ENCODE data around the gene PKIB. TPM values are rescaled to one million over a fixed set of nuclear protein-coding genes. Genes with fewer than 3 reads are reported as not detected.

The PKIB gene
- total RNA-seq (1 to 10 TPM in 1 of 2 donors, not detected in 1; 1.2 TPM), total RNA-seq (0 to 0.23 reads per million in 2 donors)

GRCh38 chr6:122609881-122610689, at the start of gene PKIB:
Gene PKIB (plus strand): TSS chr6:122610405. CDS start chr6:122717795, 107,390 bp downstream.
- Mint-ChIP-seq H3K36me3 (ENCODE audit: low read depth) (no peaks in the 10 kb centered on the region), H3K4me3 (peak within 1 kb of the TSS; percentile 95), H3K4me1 (peaks cover 7% of the 10 kb centered on the region), H3K27ac (no peak within 1 kb of the TSS), H3K27me3 (peaks cover 34% of the 10 kb centered on the region)
- ATAC-seq (peak; percentile 90), DNase-seq (peak in 1 of 3 donors; percentile 19)
- H3K9me3 ChIP-seq (ENCODE audit: control insufficient read depth, low read length, poor library complexity, severe bottlenecking) = no peaks in the 10 kb centered on the region

- no peak overlapping the region for H3K27ac Mint-ChIP-seq
- no peaks in the 10 kb centered on the region for H3K4me1 Mint-ChIP-seq
- no peaks in the 10 kb centered on the region for H3K36me3 Mint-ChIP-seq (ENCODE audit: low read depth)
- no peak overlapping the region for H3K4me3 Mint-ChIP-seq
- no peak for DNase-seq
- ATAC-seq = no peak
- H3K9me3 ChIP-seq (ENCODE audit: control insufficient read depth, low read length, poor library complexity, severe bottlenecking) = no peaks in the 10 kb centered on the region
- no peaks in the 10 kb centered on the region for H3K27me3 Mint-ChIP-seq
Measured at GRCh38 chr6:122563364-122564052, 46.7 kb upstream of the PKIB start.

GRCh38 chr6:122564230-122564629, 46.0 kb upstream of the PKIB start:
- no peaks in the 10 kb centered on the region for H3K9me3 ChIP-seq (ENCODE audit: control insufficient read depth, low read length, poor library complexity, severe bottlenecking)
- H3K27me3 Mint-ChIP-seq = peaks cover 3% of the 10 kb centered on the region
- H3K27ac Mint-ChIP-seq = no peak overlapping the region
- no peak overlapping the region for H3K4me3 Mint-ChIP-seq
- no peaks in the 10 kb centered on the region for H3K4me1 Mint-ChIP-seq
- DNase-seq = no peak
- no peak for ATAC-seq
- H3K36me3 Mint-ChIP-seq (ENCODE audit: low read depth) = no peaks in the 10 kb centered on the region

- no peaks in the 10 kb centered on the region for H3K4me1 Mint-ChIP-seq
- no peak for ATAC-seq
- no peaks in the 10 kb centered on the region for H3K9me3 ChIP-seq (ENCODE audit: control insufficient read depth, low read length, poor library complexity, severe bottlenecking)
Measured at GRCh38 chr6:122565708-122566107, 44.5 kb upstream of the PKIB start.

GRCh38 chr6:122567034-122567433, 43.2 kb upstream of the PKIB start:
- ATAC-seq (no peak), DNase-seq (no peak)
- H3K4me1 Mint-ChIP-seq = no peaks in the 10 kb centered on the region
- H3K9me3 ChIP-seq (ENCODE audit: control insufficient read depth, low read length, poor library complexity, severe bottlenecking) = no peaks in the 10 kb centered on the region
- H3K27ac Mint-ChIP-seq = no peak overlapping the region
- H3K36me3 Mint-ChIP-seq (ENCODE audit: low read depth) = no peaks in the 10 kb centered on the region
- H3K27me3 Mint-ChIP-seq = peaks cover 6% of the 10 kb centered on the region
- no peak overlapping the region for H3K4me3 Mint-ChIP-seq

More at GRCh38 chr6:122565708-122566107, 44.5 kb upstream of the PKIB start:
- peaks cover 6% of the 10 kb centered on the region for H3K27me3 Mint-ChIP-seq
- no peak overlapping the region for H3K4me3 Mint-ChIP-seq
- no peak overlapping the region for H3K27ac Mint-ChIP-seq
- no peaks in the 10 kb centered on the region for H3K36me3 Mint-ChIP-seq (ENCODE audit: low read depth)
- DNase-seq = no peak

- H3K4me1 Mint-ChIP-seq = no peaks in the 10 kb centered on the region
- ATAC-seq (no peak), DNase-seq (no peak)
- H3K27me3 Mint-ChIP-seq = peaks cover 6% of the 10 kb centered on the region
- H3K36me3 Mint-ChIP-seq (ENCODE audit: low read depth) = no peaks in the 10 kb centered on the region
- no peak overlapping the region for H3K4me3 Mint-ChIP-seq
- H3K9me3 ChIP-seq (ENCODE audit: control insufficient read depth, low read length, poor library complexity, severe bottlenecking) = no peaks in the 10 kb centered on the region
- no peak overlapping the region for H3K27ac Mint-ChIP-seq
Measured at GRCh38 chr6:122568350-122568749, 41.9 kb upstream of the PKIB start.

- Mint-ChIP-seq H3K27ac (no peak overlapping the region), H3K36me3 (ENCODE audit: low read depth) (no peaks in the 10 kb centered on the region), H3K4me1 (no peaks in the 10 kb centered on the region), H3K27me3 (peaks cover 6% of the 10 kb centered on the region), H3K4me3 (no peak overlapping the region)
- ATAC-seq = no peak
- H3K9me3 ChIP-seq (ENCODE audit: control insufficient read depth, low read length, poor library complexity, severe bottlenecking) = no peaks in the 10 kb centered on the region
- no peak for DNase-seq
Measured at GRCh38 chr6:122568797-122569221, 41.4 kb upstream of the PKIB start.

- Mint-ChIP-seq H3K36me3 (ENCODE audit: low read depth) (no peaks in the 10 kb centered on the region), H3K27ac (no peak overlapping the region), H3K4me1 (no peaks in the 10 kb centered on the region), H3K4me3 (no peak overlapping the region), H3K27me3 (peaks cover 6% of the 10 kb centered on the region)
- ATAC-seq (no peak), DNase-seq (no peak)
- no peaks in the 10 kb centered on the region for H3K9me3 ChIP-seq (ENCODE audit: control insufficient read depth, low read length, poor library complexity, severe bottlenecking)
Measured at GRCh38 chr6:122569230-122569771, 40.9 kb upstream of the PKIB start.

- peaks cover 6% of the 10 kb centered on the region for H3K27me3 Mint-ChIP-seq
- H3K4me3 Mint-ChIP-seq = no peak overlapping the region
- ATAC-seq = no peak
- H3K4me1 Mint-ChIP-seq = no peaks in the 10 kb centered on the region
- H3K27ac Mint-ChIP-seq = no peak overlapping the region
- no peak for DNase-seq
- no peaks in the 10 kb centered on the region for H3K36me3 Mint-ChIP-seq (ENCODE audit: low read depth)
- no peaks in the 10 kb centered on the region for H3K9me3 ChIP-seq (ENCODE audit: control insufficient read depth, low read length, poor library complexity, severe bottlenecking)
Measured at GRCh38 chr6:122571888-122572287, 38.3 kb upstream of the PKIB start.

- no peaks in the 10 kb centered on the region for H3K27me3 Mint-ChIP-seq
- ATAC-seq (no peak), DNase-seq (no peak)
- H3K4me3 Mint-ChIP-seq = no peak overlapping the region
- no peak overlapping the region for H3K27ac Mint-ChIP-seq
- no peaks in the 10 kb centered on the region for H3K36me3 Mint-ChIP-seq (ENCODE audit: low read depth)
- no peaks in the 10 kb centered on the region for H3K4me1 Mint-ChIP-seq
- no peaks in the 10 kb centered on the region for H3K9me3 ChIP-seq (ENCODE audit: control insufficient read depth, low read length, poor library complexity, severe bottlenecking)
Measured at GRCh38 chr6:122576888-122577287, 33.3 kb upstream of the PKIB start.

GRCh38 chr6:122578961-122579360, 31.2 kb upstream of the PKIB start:
- no peak overlapping the region for H3K4me3 Mint-ChIP-seq
- no peaks in the 10 kb centered on the region for H3K27me3 Mint-ChIP-seq
- DNase-seq = no peak
- no peak for ATAC-seq
- H3K9me3 ChIP-seq (ENCODE audit: control insufficient read depth, low read length, poor library complexity, severe bottlenecking) = no peaks in the 10 kb centered on the region
- no peak overlapping the region for H3K27ac Mint-ChIP-seq
- no peaks in the 10 kb centered on the region for H3K36me3 Mint-ChIP-seq (ENCODE audit: low read depth)
- no peaks in the 10 kb centered on the region for H3K4me1 Mint-ChIP-seq

- no peaks in the 10 kb centered on the region for H3K9me3 ChIP-seq (ENCODE audit: control insufficient read depth, low read length, poor library complexity, severe bottlenecking)
- ATAC-seq (no peak), DNase-seq (no peak)
- Mint-ChIP-seq H3K27ac (no peak overlapping the region), H3K4me1 (no peaks in the 10 kb centered on the region), H3K27me3 (no peaks in the 10 kb centered on the region), H3K4me3 (no peak overlapping the region), H3K36me3 (ENCODE audit: low read depth) (no peaks in the 10 kb centered on the region)
Measured at GRCh38 chr6:122580737-122581136, 29.5 kb upstream of the PKIB start.

- Mint-ChIP-seq H3K4me3 (no peak overlapping the region), H3K27ac (no peak overlapping the region), H3K36me3 (ENCODE audit: low read depth) (no peaks in the 10 kb centered on the region), H3K4me1 (no peaks in the 10 kb centered on the region), H3K27me3 (no peaks in the 10 kb centered on the region)
- DNase-seq (no peak), ATAC-seq (no peak)
- no peaks in the 10 kb centered on the region for H3K9me3 ChIP-seq (ENCODE audit: control insufficient read depth, low read length, poor library complexity, severe bottlenecking)
Measured at GRCh38 chr6:122589115-122589514, 21.1 kb upstream of the PKIB start.

Data from T-helper 17 cell (primary cell).